ENCODE measurements around the gene RHEBL1.

Gene RHEBL1

DNA sequence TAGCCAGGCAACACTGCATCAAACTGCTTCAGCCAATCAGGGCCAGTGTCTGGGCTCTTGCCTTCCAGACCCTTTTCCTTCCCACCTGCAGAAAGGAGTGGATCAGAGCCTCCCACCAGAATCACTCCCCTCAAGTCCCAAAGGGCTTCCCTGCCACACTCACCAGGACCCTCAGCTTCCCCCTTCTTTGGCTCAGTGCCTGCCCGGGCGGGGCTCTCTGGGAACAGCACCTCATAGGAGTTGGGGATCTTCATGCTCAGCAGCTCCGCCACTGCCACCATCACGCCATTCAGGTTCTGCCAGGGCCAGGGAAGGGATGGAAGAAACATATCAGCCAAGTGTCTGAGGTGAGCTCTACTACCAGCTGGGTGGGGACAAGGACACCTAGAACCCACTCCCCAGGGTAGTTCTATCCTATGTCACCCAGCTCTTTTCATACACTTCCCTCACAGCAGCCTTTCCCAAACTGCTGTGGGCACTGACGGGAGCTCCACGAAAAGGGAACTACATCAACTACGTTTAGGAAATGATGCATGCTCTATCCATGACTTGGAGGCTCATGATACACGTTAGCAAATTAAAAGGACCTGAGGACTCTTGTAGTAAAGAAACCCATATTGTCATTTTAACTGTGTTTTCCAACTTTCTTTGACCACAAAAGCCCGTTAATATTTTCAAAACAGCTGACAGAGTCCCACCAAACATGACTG lies 41.8 kb downstream of the RHEBL1 start:
- no peak for DNase-seq
- in situ Hi-C loops (cut with HindIII; ENCODE audit: low pct_ligation_motif_present, low pct_unique_long_range_greater_than_20kb, low sequenced_read_pairs), result no loop called here

DNA sequence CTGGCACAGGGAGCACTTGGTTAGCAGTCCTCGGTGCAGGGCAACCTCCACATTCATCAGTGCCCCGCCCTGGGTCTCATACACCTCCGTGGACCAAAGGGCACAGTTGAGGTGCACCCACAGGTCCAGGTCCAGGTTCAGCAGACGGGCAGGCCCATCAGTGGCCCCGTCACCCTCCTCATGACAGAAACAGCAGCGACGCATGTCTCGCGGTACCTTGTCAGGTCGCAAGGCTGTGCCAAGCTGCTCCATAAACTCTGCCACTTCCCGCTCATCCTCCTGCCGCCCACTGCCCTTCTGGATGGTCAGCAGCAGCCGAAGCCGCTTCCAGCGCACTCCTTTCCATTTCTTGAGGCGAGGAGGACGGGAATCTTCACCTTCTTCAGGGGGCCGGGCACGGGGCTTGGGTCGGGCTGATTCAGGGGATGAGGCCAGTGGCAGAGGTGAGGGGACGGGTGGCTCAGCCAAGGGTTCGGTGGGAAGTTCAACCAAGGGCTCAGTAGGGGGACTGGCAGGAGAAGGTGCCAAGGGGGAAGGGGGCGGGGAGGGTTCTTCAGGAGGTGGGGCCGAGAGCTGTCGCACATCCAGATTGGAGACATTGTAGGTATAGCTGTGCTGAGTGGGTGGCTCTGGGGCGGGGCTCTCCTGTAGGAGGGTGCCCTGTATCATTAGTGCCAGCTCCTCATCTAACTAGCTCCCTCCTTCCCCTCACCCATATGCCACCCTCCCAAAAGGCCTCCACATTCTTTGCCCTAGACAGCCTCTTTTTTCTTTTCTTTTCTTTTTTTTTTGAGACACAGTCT lies 42.9 kb downstream of the RHEBL1 start:
- in situ Hi-C loops (cut with HindIII; ENCODE audit: low pct_ligation_motif_present, low pct_unique_long_range_greater_than_20kb, low sequenced_read_pairs), result no loop called here

DNA sequence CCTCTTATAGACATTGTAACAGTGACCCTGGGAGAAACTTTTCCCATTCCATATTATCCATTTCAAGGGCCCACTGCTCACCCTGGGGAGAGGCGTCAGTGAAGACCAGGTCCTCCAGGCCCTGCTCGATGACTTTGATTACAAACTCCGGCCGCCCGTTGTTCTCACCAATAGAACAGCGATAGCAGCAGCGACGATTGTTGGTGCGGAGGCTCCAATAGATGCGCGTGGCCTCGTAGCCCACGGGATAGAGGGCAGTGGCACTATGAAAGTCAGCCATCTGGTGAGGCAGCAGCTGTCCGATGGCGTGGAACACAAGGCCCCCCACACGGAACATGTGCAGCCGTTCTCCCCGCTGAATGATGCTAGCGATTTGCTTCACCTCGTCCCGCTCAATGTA lies 43.7 kb downstream of the RHEBL1 start:
- in situ Hi-C loops (cut with HindIII; ENCODE audit: low pct_ligation_motif_present, low pct_unique_long_range_greater_than_20kb, low sequenced_read_pairs), result no loop called here
- DNase-seq, result no peak

More for the DNA sequence above, 42.9 kb downstream of the RHEBL1 start:
- DNase-seq, result no peak

DNA sequence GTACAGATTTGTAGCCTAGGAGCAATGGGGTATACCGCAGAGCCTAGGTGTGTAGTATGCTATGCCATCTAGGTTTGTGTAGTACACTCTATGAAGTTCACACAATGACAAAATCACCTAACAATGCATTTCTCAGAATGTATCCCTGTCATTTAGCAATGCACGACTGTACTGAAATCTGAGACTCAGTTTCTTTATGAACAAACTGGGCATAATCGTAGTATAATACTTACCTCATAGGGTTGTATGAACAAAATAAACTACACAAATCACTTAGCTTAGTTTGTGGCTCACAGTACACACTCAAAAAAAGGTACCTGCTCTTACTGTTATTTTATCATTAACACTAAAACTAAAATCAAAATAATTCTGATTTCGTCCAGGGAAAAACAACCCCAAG lies 44.3 kb downstream of the RHEBL1 start:
- no peak for DNase-seq
- in situ Hi-C loops (cut with HindIII; ENCODE audit: low pct_ligation_motif_present, low pct_unique_long_range_greater_than_20kb, low sequenced_read_pairs), result no loop called here

GRCh38 chr12:49024543-49024942 lies 45.2 kb downstream of the RHEBL1 start:
- in situ Hi-C loops (cut with HindIII; ENCODE audit: low pct_ligation_motif_present, low pct_unique_long_range_greater_than_20kb, low sequenced_read_pairs), result no loop called here
- DNase-seq, result no peak

DNA sequence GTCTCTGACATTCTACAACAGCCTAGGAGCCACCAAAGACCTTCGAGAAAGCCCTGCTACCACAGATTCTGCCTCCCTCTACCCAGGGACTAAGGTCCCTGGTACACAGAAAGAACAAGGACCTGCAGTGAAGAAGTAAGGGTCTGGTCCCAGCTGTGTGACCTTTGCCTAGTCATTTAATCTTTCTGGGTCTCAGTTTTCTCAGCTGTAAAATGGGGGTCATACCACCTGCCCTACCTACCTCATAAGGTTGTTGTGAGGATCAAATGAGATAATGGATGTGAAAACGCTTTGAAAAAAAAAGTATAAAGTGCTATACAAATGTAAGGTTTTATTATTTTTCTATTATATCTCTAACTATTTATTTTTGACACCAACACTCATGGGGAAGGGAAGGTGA lies 46.0 kb downstream of the RHEBL1 start:
- in situ Hi-C loops (cut with HindIII; ENCODE audit: low pct_ligation_motif_present, low pct_unique_long_range_greater_than_20kb, low sequenced_read_pairs), result no loop called here
- DNase-seq, result no peak

GRCh38 chr12:49022558-49023178 lies 47.1 kb downstream of the RHEBL1 start:
- no peak for DNase-seq

GRCh38 chr12:49021292-49021915 lies 48.4 kb downstream of the RHEBL1 start:
- in situ Hi-C loops (cut with HindIII; ENCODE audit: low pct_ligation_motif_present, low pct_unique_long_range_greater_than_20kb, low sequenced_read_pairs), result no loop called here
- no peak for DNase-seq

More at GRCh38 chr12:49022558-49023178, 47.1 kb downstream of the RHEBL1 start:
- in situ Hi-C loops (cut with HindIII; ENCODE audit: low pct_ligation_motif_present, low pct_unique_long_range_greater_than_20kb, low sequenced_read_pairs), result no loop called here

DNA sequence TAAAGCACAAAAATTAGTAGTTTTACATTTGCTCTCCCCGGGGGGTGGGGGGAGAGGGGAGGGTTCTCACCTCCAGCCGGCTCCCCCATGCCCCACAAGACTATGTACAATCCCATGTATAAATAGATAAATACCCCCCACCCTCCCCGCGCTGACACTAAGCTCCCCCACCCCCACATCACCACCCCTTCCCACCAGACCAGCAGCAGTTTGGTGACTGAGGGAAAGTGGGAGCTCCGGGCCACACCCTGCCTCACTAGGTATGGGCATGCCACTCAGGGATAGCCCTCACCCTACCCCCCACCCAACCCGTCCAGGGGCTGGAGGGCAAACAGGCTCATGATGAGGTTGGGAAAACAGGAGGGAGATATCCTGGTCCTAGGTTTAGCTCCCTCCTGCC lies 49.3 kb downstream of the RHEBL1 start:
- no peak for DNase-seq
- in situ Hi-C loops (cut with HindIII; ENCODE audit: low pct_ligation_motif_present, low pct_unique_long_range_greater_than_20kb, low sequenced_read_pairs), result no loop called here

DNA sequence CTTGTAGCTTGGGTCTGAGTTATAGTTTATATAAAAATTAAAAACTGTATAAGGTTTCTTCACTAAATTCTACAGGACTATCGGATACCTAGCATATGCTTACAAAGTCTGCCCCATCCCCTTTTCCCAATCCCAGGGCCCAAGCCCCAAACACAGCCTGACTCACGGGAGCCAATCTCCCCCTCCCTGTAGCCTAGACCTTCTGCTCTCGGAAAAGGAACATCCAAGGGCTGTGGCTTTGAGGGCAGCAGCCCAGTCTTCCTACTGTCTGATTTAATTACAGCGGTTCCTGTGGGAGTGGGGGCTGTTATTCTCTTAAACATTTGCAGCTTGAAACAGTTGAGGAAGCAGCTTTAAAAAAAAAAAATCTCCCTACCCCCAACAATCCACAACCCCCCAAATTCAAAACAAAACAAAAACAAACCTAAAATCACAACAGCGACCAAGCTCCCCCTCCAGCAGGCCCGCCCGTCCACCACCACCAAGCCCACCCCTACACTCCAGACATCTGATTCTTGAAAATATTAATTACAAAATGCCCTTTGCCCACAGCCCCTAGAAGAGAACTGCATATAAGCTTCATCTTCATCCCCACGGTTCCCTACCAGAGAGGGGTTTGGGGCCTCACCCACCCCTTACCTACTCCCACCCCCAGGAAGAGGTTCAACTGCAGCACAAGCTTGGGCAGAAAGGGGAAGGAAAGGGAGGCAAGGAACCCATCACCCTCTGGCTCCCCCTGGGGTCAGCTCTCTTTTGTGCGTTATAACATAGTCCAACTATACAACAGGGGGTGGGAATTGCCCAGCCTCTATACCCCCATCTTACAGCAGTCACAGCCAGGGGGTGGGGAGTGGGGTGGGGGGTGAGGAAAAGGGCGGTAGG lies 50.1 kb downstream of the RHEBL1 start:
- in situ Hi-C loops (cut with HindIII; ENCODE audit: low pct_ligation_motif_present, low pct_unique_long_range_greater_than_20kb, low sequenced_read_pairs), result no loop called here
- peak; percentile 82 for DNase-seq

DNA sequence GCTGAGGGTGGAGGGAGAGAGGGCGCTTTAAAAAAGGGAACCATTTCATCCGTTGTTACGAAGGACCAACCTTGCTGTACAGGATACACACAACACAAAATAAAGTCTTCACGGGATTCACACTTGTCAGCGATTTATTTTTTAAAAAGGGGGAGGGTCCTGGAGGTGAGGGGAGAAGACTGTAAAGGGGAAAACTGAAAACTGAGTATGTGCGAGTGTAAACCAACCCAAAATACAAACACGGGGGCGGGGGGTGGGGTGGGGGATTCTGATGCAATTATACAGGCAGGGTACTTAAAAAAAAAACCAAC lies 50.7 kb downstream of the RHEBL1 start:
- in situ Hi-C loops (cut with HindIII; ENCODE audit: low pct_ligation_motif_present, low pct_unique_long_range_greater_than_20kb, low sequenced_read_pairs), result no loop called here
- DNase-seq, result no peak

- in situ Hi-C loops (cut with HindIII; ENCODE audit: low pct_ligation_motif_present, low pct_unique_long_range_greater_than_20kb, low sequenced_read_pairs), result no loop called here
- DNase-seq, result peak; percentile 100
These were observed 51.3 kb downstream of the RHEBL1 start, which contains the start of gene PRKAG1 for GRCh38 chr12:49018261-49019119. Gene PRKAG1, minus strand, starts transcription at chr12:49018776. Its CDS starts 36 bp downstream, at chr12:49018740.

GRCh38 chr12:49017891-49018260 lies 51.9 kb downstream of the RHEBL1 start:
- in situ Hi-C loops (cut with HindIII; ENCODE audit: low pct_ligation_motif_present, low pct_unique_long_range_greater_than_20kb, low sequenced_read_pairs), result no loop called here
- DNase-seq, result no peak

DNA sequence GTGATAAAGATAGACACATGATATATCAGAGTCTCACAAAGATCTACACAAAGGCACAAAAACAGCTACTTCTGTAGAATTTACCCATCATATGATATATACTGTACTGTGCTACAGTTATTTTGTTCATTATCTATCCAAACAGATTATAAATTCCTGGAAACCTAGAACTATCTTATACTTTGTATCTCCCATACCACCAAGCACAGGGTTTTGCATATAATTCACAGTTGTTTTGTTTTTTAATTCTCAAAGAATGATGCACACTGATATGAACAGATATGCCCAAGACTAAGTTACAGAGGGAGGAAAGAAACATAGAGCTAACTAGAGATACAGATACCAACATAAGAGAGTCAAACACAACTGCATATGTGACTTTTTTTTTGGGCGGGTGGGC lies 54.6 kb downstream of the RHEBL1 start:
- in situ Hi-C loops (cut with HindIII; ENCODE audit: low pct_ligation_motif_present, low pct_unique_long_range_greater_than_20kb, low sequenced_read_pairs), result no loop called here

More for the DNA sequence above, 54.6 kb downstream of the RHEBL1 start:
- DNase-seq, result no peak
